Measurements from ENCODE around the gene PRKCE.

The PRKCE gene

DNA sequence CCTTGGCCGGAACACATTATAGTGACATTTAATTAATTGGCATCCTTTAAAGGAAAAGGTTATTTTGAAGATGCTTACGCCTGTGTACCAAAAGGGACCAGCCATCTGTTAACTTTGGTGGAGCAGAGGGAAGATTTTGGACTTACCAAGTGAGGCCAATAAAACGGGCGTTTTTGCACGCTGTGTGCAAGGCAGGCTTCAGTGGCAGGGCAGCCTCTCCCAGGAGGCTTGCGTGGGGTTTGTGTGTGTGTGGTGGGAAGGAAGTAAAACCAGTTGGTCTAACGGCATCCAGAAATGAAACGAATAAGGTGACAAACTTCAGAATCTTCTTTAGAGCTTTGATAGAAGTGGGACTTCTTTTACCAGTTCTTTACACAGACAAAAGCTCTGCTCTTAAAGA is 191.7 kb downstream of the PRKCE start:
- H3K4me3 ChIP-seq (ENCODE audit: control insufficient read depth, low read depth, low read length), result no peak overlapping the region
- no peak for DNase-seq (ENCODE audit: low read depth)
- TF ChIP-seq, protein P1, sequence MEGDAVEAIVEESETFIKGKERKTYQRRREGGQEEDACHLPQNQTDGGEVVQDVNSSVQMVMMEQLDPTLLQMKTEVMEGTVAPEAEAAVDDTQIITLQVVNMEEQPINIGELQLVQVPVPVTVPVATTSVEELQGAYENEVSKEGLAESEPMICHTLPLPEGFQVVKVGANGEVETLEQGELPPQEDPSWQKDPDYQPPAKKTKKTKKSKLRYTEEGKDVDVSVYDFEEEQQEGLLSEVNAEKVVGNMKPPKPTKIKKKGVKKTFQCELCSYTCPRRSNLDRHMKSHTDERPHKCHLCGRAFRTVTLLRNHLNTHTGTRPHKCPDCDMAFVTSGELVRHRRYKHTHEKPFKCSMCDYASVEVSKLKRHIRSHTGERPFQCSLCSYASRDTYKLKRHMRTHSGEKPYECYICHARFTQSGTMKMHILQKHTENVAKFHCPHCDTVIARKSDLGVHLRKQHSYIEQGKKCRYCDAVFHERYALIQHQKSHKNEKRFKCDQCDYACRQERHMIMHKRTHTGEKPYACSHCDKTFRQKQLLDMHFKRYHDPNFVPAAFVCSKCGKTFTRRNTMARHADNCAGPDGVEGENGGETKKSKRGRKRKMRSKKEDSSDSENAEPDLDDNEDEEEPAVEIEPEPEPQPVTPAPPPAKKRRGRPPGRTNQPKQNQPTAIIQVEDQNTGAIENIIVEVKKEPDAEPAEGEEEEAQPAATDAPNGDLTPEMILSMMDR (IDR thresholded peaks at IDR 0.05; ENCODE audit: control insufficient read depth, insufficient read depth, low read depth, low read length, missing control alignments), result no peak

DNA sequence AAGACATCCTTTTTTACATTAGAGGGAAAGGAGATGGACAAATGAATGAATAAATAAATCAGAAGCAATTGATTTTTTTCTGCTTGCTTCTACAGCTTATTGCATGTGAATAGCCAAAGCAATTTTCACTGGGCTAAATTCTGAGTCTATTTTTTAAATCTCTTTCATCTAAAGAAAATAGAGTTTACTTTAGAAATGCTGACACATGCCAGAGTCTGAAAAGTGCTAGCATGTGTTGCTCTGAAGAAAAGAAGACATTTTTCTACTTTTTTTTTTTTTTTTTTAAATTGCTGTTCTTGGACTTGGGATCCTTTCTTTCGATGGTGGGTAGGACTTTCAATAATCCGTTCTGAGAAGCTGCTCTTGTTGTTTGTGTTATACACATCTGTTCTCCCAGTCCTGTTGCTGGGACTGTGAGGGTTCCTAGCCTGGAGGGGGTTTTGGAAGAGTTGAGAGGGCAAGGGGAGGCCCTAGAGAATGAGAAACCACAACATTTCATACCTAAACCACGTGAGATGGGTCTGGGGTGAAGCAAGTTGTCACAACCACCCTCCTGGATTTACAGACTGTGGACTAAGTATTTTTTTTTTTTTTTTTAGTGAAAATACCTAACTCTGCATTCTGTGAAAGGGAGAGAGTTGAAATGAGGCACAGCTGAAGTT is 193.5 kb downstream of the PRKCE start:
- no peak overlapping the region for H3K4me3 ChIP-seq (ENCODE audit: control insufficient read depth, low read depth, low read length)
- DNase-seq (ENCODE audit: low read depth), result no peak
- TF ChIP-seq, protein P1 (IDR thresholded peaks at IDR 0.05; ENCODE audit: control insufficient read depth, insufficient read depth, low read depth, low read length, missing control alignments), result no peak

DNA sequence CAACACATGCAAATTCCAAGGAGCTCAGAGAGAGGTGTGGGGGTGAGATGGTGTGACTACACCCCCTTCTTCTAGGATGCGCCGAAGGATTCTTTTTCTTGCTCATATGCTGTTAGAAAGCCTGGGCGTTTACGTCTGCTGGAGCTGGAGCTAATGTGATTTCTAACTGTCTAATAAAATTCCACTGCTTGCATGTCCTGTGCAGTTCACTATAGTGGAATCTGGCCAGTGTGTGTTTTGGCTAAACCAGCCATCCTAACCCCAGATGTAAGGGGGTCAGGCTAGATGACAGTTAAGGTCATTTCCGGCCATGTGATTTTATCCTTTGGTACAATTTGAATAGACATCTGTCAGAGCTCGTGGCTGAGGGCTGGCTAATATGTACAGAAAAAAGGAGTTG is 194.1 kb downstream of the PRKCE start:
- no peak overlapping the region for H3K4me3 ChIP-seq (ENCODE audit: control insufficient read depth, low read depth, low read length)
- TF ChIP-seq, protein P1 (IDR thresholded peaks at IDR 0.05; ENCODE audit: control insufficient read depth, insufficient read depth, low read depth, low read length, missing control alignments), result no peak
- DNase-seq (ENCODE audit: low read depth), result no peak

DNA sequence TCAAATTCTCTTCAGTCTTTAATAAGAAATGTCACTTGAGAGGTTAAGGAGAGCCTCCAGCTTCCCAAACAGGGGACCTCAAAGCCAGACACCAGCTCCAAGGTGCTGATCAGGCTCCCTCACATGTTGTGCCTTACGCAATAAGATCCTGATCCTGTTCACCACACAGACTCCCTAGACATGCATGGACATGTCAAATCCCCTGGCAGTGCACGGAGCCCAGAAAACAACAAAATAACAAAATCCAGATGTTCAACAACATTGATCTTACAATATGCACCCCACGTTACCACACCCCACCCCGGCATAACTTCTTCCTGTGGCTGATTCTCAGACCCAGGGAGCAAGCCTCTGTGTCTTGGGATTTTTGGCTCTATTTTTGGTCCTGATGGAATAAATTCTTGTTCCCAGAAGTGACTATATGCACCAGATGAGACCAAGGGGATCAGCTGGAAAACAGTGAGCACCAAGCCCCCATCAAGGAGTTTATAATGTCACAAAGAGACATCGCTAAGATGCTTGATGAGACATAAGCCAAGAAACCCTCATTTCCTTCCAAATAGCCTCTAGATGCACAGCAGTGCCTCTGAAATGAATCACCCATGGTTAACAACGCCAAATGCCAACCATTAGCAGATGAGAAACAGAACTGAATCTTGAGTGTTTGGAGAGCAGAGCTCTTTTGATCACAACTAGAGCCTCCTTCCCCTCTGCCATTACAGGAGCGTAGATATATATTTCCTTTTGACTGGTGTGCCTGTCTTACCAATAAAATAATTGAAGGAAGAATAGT is 198.2 kb downstream of the PRKCE start:
- DNase-seq (ENCODE audit: low read depth), result peak; percentile 61
- TF ChIP-seq, protein P1 (IDR thresholded peaks at IDR 0.05; ENCODE audit: control insufficient read depth, insufficient read depth, low read depth, low read length, missing control alignments), result no peak
- H3K4me3 ChIP-seq (ENCODE audit: control insufficient read depth, low read depth, low read length), result no peak overlapping the region

DNA sequence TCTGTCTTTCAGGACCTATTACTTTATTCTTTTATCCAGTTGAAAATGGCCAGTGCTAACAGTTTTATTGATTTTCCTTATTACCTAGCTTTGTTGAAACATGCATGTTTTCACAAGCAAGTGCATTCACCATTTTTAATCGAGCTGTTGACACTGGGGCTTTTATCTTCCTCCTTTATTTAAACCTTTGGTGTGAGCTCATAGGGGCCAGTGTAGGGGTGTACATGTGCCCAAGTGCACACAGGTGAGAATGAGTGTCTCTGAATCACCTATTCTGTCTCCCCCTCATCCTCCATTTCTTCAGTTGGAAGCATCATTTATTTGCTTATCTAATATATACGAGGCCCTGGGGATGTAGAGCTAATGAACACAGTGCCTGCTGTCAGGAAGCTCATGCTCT is 199.1 kb downstream of the PRKCE start:
- no peak for DNase-seq (ENCODE audit: low read depth)
- H3K4me3 ChIP-seq (ENCODE audit: control insufficient read depth, low read depth, low read length), result no peak overlapping the region
- TF ChIP-seq, protein P1 (IDR thresholded peaks at IDR 0.05; ENCODE audit: control insufficient read depth, insufficient read depth, low read depth, low read length, missing control alignments), result no peak

DNA sequence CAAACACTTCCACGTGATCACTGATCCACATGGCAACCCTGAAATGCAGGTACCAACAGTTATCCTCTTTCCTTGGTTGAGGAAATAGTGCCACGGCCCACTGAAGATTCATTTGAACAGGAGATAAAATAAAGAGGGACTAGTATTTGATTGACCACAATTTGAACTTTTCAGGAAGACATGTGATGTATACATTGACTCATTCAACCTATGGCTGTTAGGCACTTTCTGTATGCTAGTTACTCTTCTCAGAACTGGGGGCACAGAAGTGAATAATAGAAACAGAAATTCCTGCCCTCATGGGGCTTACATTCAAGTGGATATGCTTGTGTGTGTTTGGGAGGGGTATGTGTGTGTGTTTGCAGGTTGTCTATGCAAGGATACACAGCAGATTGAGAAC is 199.6 kb downstream of the PRKCE start:
- TF ChIP-seq, protein P1 (IDR thresholded peaks at IDR 0.05; ENCODE audit: control insufficient read depth, insufficient read depth, low read depth, low read length, missing control alignments), result no peak
- no peak for DNase-seq (ENCODE audit: low read depth)
- H3K4me3 ChIP-seq (ENCODE audit: control insufficient read depth, low read depth, low read length), result no peak overlapping the region
